ENCODE data around the gene RAPGEF3.

Gene RAPGEF3

DNA sequence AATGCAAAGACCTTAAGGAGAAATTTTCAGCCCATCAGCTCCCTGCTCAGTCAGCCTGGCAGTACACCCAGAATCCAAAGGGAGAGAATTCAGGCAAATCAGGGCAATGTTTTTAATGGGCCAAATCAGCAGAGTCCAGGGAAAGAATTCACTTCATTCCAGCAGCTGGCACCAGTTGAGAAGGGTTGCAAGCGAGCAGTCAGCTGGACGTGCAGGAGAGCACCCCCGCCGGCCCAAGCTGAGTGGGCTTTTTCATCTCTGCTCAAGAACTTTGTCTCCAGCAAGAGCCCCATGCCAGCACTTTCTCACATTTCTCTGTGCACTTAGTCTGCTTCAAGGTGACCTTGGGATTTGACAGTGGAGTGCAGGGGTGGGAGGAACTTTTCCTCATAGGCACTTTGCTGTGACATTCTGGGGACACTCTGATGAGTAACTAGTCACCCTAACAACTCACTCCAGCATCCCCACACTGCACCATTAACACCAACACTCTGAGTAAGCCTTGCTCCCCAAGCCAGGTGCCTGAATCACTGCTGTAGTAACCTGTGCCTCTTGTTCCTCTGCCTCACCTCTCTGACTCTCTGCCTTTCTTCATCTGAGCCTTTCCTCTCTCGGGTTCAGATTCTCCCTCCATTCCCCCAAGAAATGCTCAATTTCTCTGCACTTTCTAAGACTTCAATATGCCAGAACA, 35.6 kb downstream of the RAPGEF3 start:
- no peak overlapping the region for H3K4me3 ChIP-seq (ENCODE audit: low read length in 2 of 2)
- H3K27me3 ChIP-seq (ENCODE audit: control insufficient read depth in 2 of 2, insufficient read depth in 2 of 2, low read length in 2 of 2) = no peaks in the 10 kb centered on the region
- H3K4me1 ChIP-seq (ENCODE audit: control insufficient read depth in 2 of 2, insufficient read depth in 2 of 2, low read length in 2 of 2) = peaks cover 0 to under 1% of the 10 kb centered on the region in 2 donors
- no peak overlapping the region for H3K9ac ChIP-seq (ENCODE audit: low read depth in 1 of 2, low read length in 2 of 2)
- peaks cover 0 to 4% of the 10 kb centered on the region in 2 donors for H3K36me3 ChIP-seq (ENCODE audit: control insufficient read depth in 2 of 2, insufficient read depth in 2 of 2, low read length in 2 of 2)
- H3K9me3 ChIP-seq (ENCODE audit: control insufficient read depth in 2 of 2, low read length in 2 of 2) = no peaks in the 10 kb centered on the region
- no peak overlapping the region for H3K27ac ChIP-seq (ENCODE audit: low read depth in 2 of 2, low read length in 2 of 2)

DNA sequence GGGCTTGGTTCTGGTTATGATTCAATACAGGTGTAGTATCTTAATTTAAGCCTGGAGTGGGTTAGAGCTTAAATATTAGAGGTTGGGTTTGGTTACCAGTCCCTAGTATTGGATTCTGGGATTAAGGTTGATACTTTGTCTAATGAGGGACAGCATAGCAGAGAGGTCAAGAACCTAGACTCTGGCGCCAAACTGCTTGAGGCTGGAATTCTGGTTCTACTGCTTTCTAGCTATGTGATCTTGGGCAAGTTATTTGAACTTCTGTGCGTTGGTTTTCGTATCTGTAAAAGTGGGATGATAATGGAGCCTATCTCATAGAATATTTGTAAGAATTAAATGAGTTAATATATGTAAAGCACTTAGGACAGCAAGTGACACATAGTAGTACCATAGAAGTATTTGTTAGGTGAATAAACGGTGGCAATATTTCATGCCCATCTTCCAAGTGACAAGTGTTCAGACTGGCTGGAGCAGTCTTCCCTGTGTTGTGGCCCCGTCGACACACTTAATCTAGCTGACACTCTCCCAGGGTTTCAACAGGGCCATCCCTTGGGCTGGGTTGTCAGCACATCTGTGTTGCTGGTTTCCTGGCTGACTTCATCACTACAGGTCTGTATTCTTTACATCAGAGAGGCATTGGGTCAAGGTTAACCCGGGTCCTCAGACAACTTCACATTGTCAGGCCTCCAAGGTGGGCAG, 36.4 kb downstream of the RAPGEF3 start:
- no peak overlapping the region for H3K4me3 ChIP-seq (ENCODE audit: low read length in 2 of 2)
- no peaks in the 10 kb centered on the region for H3K27me3 ChIP-seq (ENCODE audit: control insufficient read depth in 2 of 2, insufficient read depth in 2 of 2, low read length in 2 of 2)
- no peak overlapping the region for H3K27ac ChIP-seq (ENCODE audit: low read depth in 2 of 2, low read length in 2 of 2)
- no peak overlapping the region for H3K9ac ChIP-seq (ENCODE audit: low read depth in 1 of 2, low read length in 2 of 2)
- peaks cover 6 to 8% of the 10 kb centered on the region in 2 donors for H3K4me1 ChIP-seq (ENCODE audit: control insufficient read depth in 2 of 2, insufficient read depth in 2 of 2, low read length in 2 of 2)
- H3K36me3 ChIP-seq (ENCODE audit: control insufficient read depth in 2 of 2, insufficient read depth in 2 of 2, low read length in 2 of 2) = peaks cover 0 to 4% of the 10 kb centered on the region in 2 donors
- H3K9me3 ChIP-seq (ENCODE audit: control insufficient read depth in 2 of 2, low read length in 2 of 2) = no peaks in the 10 kb centered on the region

GRCh38 chr12:47721431-47721973, 37.2 kb downstream of the RAPGEF3 start:
- Histone ChIP-seq H3K4me3 (ENCODE audit: low read length in 2 of 2) (no peak overlapping the region), H3K36me3 (ENCODE audit: control insufficient read depth in 2 of 2, insufficient read depth in 2 of 2, low read length in 2 of 2) (peaks cover 0 to 4% of the 10 kb centered on the region in 2 donors), H3K27ac (ENCODE audit: low read depth in 2 of 2, low read length in 2 of 2) (no peak overlapping the region), H3K9ac (ENCODE audit: low read depth in 1 of 2, low read length in 2 of 2) (no peak overlapping the region), H3K4me1 (ENCODE audit: control insufficient read depth in 2 of 2, insufficient read depth in 2 of 2, low read length in 2 of 2) (peaks cover 10 to 15% of the 10 kb centered on the region in 2 donors), H3K9me3 (ENCODE audit: control insufficient read depth in 2 of 2, low read length in 2 of 2) (no peaks in the 10 kb centered on the region), H3K27me3 (ENCODE audit: control insufficient read depth in 2 of 2, insufficient read depth in 2 of 2, low read length in 2 of 2) (no peaks in the 10 kb centered on the region)

GRCh38 chr12:47718531-47718930, 40.1 kb downstream of the RAPGEF3 start:
- Histone ChIP-seq H3K9me3 (ENCODE audit: control insufficient read depth in 2 of 2, low read length in 2 of 2) (no peaks in the 10 kb centered on the region), H3K9ac (ENCODE audit: low read depth in 1 of 2, low read length in 2 of 2) (no peak overlapping the region), H3K27me3 (ENCODE audit: control insufficient read depth in 2 of 2, insufficient read depth in 2 of 2, low read length in 2 of 2) (no peaks in the 10 kb centered on the region), H3K27ac (ENCODE audit: low read depth in 2 of 2, low read length in 2 of 2) (no peak overlapping the region), H3K4me3 (ENCODE audit: low read length in 2 of 2) (no peak overlapping the region), H3K36me3 (ENCODE audit: control insufficient read depth in 2 of 2, insufficient read depth in 2 of 2, low read length in 2 of 2) (peaks cover 0 to 4% of the 10 kb centered on the region in 2 donors), H3K4me1 (ENCODE audit: control insufficient read depth in 2 of 2, insufficient read depth in 2 of 2, low read length in 2 of 2) (peaks cover 16 to 20% of the 10 kb centered on the region in 2 donors)

DNA sequence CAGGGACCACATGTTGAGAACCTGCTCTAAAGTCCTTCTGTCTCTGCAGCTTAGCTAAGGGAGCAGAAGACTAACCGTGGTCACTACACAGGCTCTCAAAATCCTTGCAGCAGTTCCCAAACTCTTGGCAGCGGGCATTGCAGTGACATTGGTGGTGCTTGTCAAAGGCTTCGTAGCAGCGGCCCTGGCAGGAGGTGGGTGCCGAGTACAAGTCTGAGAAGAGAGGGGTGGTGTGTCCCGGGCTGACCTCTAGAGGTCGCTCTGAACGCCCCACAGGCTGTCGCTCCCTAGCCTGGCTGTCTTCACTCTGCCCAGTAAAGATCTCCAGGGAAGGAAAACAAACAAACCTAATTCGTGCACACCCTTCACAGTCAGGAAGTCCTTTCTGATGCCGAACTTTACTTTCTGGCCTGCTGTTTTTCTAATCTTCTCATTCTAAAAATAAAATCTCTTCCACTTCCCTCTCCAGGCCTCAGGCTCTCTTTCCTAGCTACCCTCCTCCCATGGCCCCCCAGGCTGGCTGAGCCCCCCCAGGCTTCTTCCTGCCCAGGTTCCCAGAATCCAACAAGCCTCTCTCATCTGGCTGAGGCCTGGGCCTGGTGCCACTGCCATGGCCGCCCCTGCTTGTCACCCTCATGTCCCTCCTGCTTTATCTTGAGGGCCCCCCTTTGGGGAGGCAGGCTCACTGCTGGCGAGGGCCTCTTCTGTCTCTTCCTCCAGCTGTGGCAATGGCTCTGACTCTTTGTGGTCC, 41.1 kb downstream of the RAPGEF3 start:
- Histone ChIP-seq H3K4me3 (ENCODE audit: low read length in 2 of 2) (no peak overlapping the region), H3K27me3 (ENCODE audit: control insufficient read depth in 2 of 2, insufficient read depth in 2 of 2, low read length in 2 of 2) (no peaks in the 10 kb centered on the region), H3K4me1 (ENCODE audit: control insufficient read depth in 2 of 2, insufficient read depth in 2 of 2, low read length in 2 of 2) (peaks cover 16 to 20% of the 10 kb centered on the region in 2 donors), H3K36me3 (ENCODE audit: control insufficient read depth in 2 of 2, insufficient read depth in 2 of 2, low read length in 2 of 2) (no peaks in the 10 kb centered on the region), H3K9ac (ENCODE audit: low read depth in 1 of 2, low read length in 2 of 2) (peak overlapping the region; percentile 44 to 56), H3K9me3 (ENCODE audit: control insufficient read depth in 2 of 2, low read length in 2 of 2) (no peaks in the 10 kb centered on the region), H3K27ac (ENCODE audit: low read depth in 2 of 2, low read length in 2 of 2) (peak overlapping the region; percentile 80 to 83)

DNA sequence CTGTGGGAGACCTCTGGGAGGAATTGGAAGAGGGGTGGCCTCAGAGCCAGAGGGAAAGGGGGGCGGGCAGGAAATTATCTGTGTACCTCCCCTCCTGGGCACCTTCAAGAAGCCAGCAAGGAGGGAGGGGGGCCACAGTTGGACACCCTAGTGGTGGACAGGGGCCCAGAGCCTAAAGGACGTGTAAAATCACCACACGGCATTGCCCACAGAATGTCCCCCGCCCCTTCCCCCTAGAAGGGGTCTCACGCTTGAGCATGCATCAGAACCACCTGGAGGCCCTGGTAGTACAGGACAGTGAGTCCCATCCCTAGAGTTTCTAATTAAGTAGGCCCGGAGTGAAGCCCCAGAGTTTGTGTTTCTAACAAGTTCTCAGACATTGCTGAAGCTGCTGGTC, 41.6 kb downstream of the RAPGEF3 start:
- Histone ChIP-seq H3K36me3 (ENCODE audit: control insufficient read depth in 2 of 2, insufficient read depth in 2 of 2, low read length in 2 of 2) (no peaks in the 10 kb centered on the region), H3K27ac (ENCODE audit: low read depth in 2 of 2, low read length in 2 of 2) (peak overlapping the region; percentile 4 to 80), H3K27me3 (ENCODE audit: control insufficient read depth in 2 of 2, insufficient read depth in 2 of 2, low read length in 2 of 2) (no peaks in the 10 kb centered on the region), H3K4me1 (ENCODE audit: control insufficient read depth in 2 of 2, insufficient read depth in 2 of 2, low read length in 2 of 2) (peaks cover 16 to 20% of the 10 kb centered on the region in 2 donors), H3K9me3 (ENCODE audit: control insufficient read depth in 2 of 2, low read length in 2 of 2) (no peaks in the 10 kb centered on the region), H3K9ac (ENCODE audit: low read depth in 1 of 2, low read length in 2 of 2) (peak overlapping the region; percentile 35 to 56), H3K4me3 (ENCODE audit: low read length in 2 of 2) (no peak overlapping the region)

DNA sequence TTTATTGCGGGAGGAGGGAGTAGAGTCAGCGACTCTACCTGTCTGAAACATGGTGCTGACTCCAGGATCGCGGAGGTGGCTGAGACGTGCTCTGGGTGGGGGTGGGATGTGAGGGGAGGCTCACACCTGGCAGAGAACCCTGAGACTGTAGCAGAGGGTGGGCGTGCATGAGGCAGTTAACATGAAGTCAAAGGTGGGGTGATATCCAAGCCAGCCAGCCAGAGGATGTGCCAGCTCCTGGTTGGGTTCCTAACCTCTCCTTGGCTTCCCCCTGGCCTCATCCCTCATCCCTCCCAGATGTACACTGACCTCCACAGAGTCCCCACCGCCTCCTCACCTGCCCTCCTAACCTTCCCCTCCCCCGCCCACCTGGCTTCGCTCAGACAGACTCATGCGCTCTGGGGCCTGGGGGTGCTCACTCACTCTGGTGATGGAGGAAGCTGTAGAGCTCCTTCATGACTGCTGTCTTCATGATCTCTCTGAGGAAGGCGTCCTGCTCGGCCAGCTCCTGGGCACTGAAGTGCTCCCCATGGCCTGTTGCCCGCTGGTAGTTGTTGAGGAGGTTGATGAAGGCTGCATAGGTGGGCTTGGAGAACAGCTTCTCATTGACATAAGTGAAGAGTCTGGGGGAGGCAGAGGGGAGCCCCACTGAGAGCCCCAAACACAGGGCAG, 42.7 kb downstream of the RAPGEF3 start:
- Histone ChIP-seq H3K27ac (ENCODE audit: low read depth in 2 of 2, low read length in 2 of 2) (peak overlapping the region in 1 of 2 donors; percentile 24), H3K4me1 (ENCODE audit: control insufficient read depth in 2 of 2, insufficient read depth in 2 of 2, low read length in 2 of 2) (peaks cover 16 to 20% of the 10 kb centered on the region in 2 donors), H3K27me3 (ENCODE audit: control insufficient read depth in 2 of 2, insufficient read depth in 2 of 2, low read length in 2 of 2) (no peaks in the 10 kb centered on the region), H3K36me3 (ENCODE audit: control insufficient read depth in 2 of 2, insufficient read depth in 2 of 2, low read length in 2 of 2) (no peaks in the 10 kb centered on the region), H3K9ac (ENCODE audit: low read depth in 1 of 2, low read length in 2 of 2) (no peak overlapping the region), H3K9me3 (ENCODE audit: control insufficient read depth in 2 of 2, low read length in 2 of 2) (no peaks in the 10 kb centered on the region), H3K4me3 (ENCODE audit: low read length in 2 of 2) (no peak overlapping the region)

DNA sequence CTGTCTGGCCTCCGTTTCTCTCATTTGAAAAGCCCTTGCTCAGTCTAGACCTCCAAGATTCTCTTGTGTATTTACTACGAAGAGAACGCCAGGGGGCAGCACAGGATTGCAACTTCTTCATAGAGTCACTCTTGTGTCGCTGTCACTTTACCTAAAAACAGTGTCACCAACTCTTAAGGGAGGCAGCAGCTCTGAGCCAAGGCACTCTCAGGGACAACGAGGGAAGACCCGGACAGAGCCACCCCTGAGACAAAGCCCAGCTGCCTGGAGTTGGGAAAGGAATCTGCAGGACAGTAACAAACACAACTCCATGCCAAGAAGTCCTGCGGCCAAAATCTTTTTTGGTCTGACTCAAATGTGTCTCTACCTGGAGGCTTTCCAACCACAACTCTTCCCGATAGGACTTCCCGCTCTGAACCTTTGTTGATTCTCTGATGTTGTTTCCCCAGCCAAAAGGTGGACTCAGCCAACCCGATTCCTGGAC, 43.2 kb downstream of the RAPGEF3 start:
- Histone ChIP-seq H3K27me3 (ENCODE audit: control insufficient read depth in 2 of 2, insufficient read depth in 2 of 2, low read length in 2 of 2) (no peaks in the 10 kb centered on the region), H3K4me1 (ENCODE audit: control insufficient read depth in 2 of 2, insufficient read depth in 2 of 2, low read length in 2 of 2) (peaks cover 16 to 20% of the 10 kb centered on the region in 2 donors), H3K4me3 (ENCODE audit: low read length in 2 of 2) (peak overlapping the region in 1 of 2 donors; percentile 7), H3K27ac (ENCODE audit: low read depth in 2 of 2, low read length in 2 of 2) (peak overlapping the region in 1 of 2 donors; percentile 24), H3K9me3 (ENCODE audit: control insufficient read depth in 2 of 2, low read length in 2 of 2) (no peaks in the 10 kb centered on the region), H3K9ac (ENCODE audit: low read depth in 1 of 2, low read length in 2 of 2) (no peak overlapping the region), H3K36me3 (ENCODE audit: control insufficient read depth in 2 of 2, insufficient read depth in 2 of 2, low read length in 2 of 2) (no peaks in the 10 kb centered on the region)

DNA sequence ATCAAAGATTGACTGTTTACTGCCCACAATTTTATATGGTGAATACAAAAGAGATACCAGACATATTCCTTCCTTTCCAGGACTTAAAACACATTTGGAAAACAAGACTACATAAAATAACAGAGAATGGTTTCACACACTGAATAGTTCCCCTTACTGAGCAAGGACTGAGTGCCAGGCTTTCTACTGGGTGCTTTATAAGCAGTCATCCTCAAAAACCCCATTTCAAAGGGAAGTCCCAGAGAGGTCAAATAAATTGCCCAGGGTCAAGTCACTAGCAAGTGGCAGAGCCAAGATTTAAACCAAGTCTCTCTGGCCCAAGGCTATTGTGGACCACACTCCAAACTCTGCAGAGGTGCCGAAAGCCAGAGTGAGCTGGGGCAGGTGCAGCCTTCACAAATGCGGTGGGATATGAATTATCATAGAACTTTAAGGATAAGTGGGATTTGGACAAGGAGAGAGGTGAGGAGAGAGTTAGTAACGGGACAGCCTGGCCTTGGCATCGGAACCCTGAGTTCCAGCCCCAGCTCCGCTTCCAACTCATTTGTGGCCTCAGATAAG, 43.8 kb downstream of the RAPGEF3 start:
- peak overlapping the region in 1 of 2 donors; percentile 7 for H3K4me3 ChIP-seq (ENCODE audit: low read length in 2 of 2)
- no peaks in the 10 kb centered on the region for H3K27me3 ChIP-seq (ENCODE audit: control insufficient read depth in 2 of 2, insufficient read depth in 2 of 2, low read length in 2 of 2)
- H3K9me3 ChIP-seq (ENCODE audit: control insufficient read depth in 2 of 2, low read length in 2 of 2) = no peaks in the 10 kb centered on the region
- no peaks in the 10 kb centered on the region for H3K36me3 ChIP-seq (ENCODE audit: control insufficient read depth in 2 of 2, insufficient read depth in 2 of 2, low read length in 2 of 2)
- H3K9ac ChIP-seq (ENCODE audit: low read depth in 1 of 2, low read length in 2 of 2) = no peak overlapping the region
- H3K4me1 ChIP-seq (ENCODE audit: control insufficient read depth in 2 of 2, insufficient read depth in 2 of 2, low read length in 2 of 2) = peaks cover 16 to 20% of the 10 kb centered on the region in 2 donors
- no peak overlapping the region for H3K27ac ChIP-seq (ENCODE audit: low read depth in 2 of 2, low read length in 2 of 2)

Measured in mucosa of rectum (tissue), 2 donors.